HUES64 (cell line): Measurements from ENCODE around the gene THOC2.

Source experiments
- H3K27ac ChIP-seq: 2 replicates; pipeline ENCODE4 v1.7.0; 2013; ENCODE audit warnings: low read depth, low read length, inconsistent platforms
- H3K27me3 ChIP-seq: 2 replicates; pipeline ENCODE4 v1.6.1; 2013; ENCODE audit warnings: mild to moderate bottlenecking, low read length; ENCODE audit not compliant: insufficient read depth
- H3K36me3 ChIP-seq: 2 replicates; pipeline ENCODE4 v1.6.1; 2013; ENCODE audit warnings: mild to moderate bottlenecking, low read length; ENCODE audit not compliant: insufficient read depth
- H3K4me1 ChIP-seq: 2 replicates; pipeline ENCODE4 v1.6.1; 2013; ENCODE audit warnings: mild to moderate bottlenecking, low read length, moderate library complexity; ENCODE audit not compliant: insufficient read depth
- H3K4me3 ChIP-seq: 2 replicates; pipeline ENCODE4 v1.5.1; 2013; ENCODE audit warnings: mild to moderate bottlenecking, low read length, moderate library complexity
- H3K9ac ChIP-seq: 2 replicates; pipeline ENCODE4 v1.6.1; 2013; ENCODE audit warnings: mild to moderate bottlenecking, low read depth, low read length
- H3K9me3 ChIP-seq: 2 replicates; pipeline ENCODE4 v1.6.1; 2013; ENCODE audit warnings: low read depth, low read length; ENCODE audit not compliant: insufficient read depth
- WGBS: fragments of 150-250, 120-280 bp; methylation state at CpG from one replicate; pipeline ENCODE4 v1.1.7; 2013; ENCODE audit warnings: missing lambda C conversion rate; 5-methylcytosine and 5-hydroxymethylcytosine counted together

Gene THOC2

GRCh38 chrX:123755107-123755506, 22.3 kb upstream of the THOC2 start:
- H3K27ac ChIP-seq = no peak overlapping the region
- H3K4me1 ChIP-seq = no peaks in the 10 kb centered on the region
- 92% methylated on average over 2 of the region's 2 CpGs for WGBS

DNA sequence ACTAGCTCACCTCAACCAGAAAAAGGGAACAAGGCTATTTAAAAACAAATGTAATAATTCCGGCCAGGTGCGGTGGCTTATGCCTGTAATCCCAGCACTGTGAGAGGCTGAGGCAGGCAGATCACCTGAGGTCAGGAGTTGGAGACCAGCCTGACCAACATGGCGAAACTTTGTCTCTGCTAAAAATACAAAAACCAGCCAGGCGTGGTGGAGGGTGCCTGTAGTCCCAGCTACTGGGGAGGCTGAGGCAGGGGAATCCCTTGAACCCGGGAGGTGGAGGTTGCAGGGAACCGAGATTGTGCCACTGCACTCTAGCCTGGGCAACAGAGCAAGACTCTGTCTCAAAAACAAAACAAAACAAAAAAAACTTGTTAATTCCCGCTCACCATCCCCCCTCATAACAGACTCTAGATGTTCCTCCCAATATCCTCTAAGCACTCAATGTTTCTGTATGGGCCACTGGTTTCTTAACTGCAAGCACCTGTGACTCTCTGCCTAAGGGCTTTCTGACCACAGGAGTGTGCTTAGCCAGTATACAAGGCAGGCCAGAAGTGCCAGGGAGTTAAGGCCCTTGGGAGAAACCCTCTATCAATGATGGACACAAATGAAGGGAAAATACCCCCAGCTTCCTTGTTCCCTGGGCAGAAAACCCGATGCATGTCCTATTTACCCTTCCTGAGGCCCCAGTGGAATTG, 21.0 kb upstream of the THOC2 start:
- H3K27me3 ChIP-seq = no peaks in the 10 kb centered on the region
- no peak overlapping the region for H3K27ac ChIP-seq
- no peaks in the 10 kb centered on the region for H3K4me1 ChIP-seq
- no peak overlapping the region for H3K9ac ChIP-seq
- H3K9me3 ChIP-seq = no peaks in the 10 kb centered on the region
- H3K4me3 ChIP-seq = no peak overlapping the region
- 93% methylated on average over 8 of the region's 8 CpGs for WGBS
- no peaks in the 10 kb centered on the region for H3K36me3 ChIP-seq

More at GRCh38 chrX:123755107-123755506, 22.3 kb upstream of the THOC2 start:
- Histone ChIP-seq H3K9ac (no peak overlapping the region), H3K36me3 (no peaks in the 10 kb centered on the region), H3K27me3 (no peaks in the 10 kb centered on the region), H3K4me3 (no peak overlapping the region), H3K9me3 (no peaks in the 10 kb centered on the region)

DNA sequence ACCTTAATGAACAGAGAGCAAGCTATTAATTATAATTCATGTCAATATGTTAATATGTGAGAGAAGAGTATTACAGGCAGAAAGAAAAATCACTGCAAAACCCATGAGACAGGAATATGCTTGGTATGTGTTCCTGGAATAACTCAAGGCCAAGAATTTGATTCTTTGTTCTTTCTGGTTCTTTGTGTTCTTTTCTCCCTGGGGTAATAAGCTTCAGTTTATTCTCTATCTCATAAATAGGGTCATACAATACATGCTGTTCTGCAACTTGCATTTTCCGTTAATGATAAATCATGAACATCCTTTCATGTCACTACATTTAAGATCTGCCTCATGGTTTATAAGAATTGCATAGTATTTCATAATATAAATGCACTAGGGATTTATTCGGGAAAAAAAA, 16.8 kb upstream of the THOC2 start:
- H3K9me3 ChIP-seq = no peaks in the 10 kb centered on the region
- H3K27me3 ChIP-seq = no peaks in the 10 kb centered on the region
- no peaks in the 10 kb centered on the region for H3K36me3 ChIP-seq
- no peak overlapping the region for H3K4me3 ChIP-seq
- no peaks in the 10 kb centered on the region for H3K4me1 ChIP-seq
- H3K27ac ChIP-seq = no peak overlapping the region
- no peak overlapping the region for H3K9ac ChIP-seq
- 100% methylated on average over 2 of the region's 2 CpGs for WGBS

GRCh38 chrX:123745511-123745910, 12.7 kb upstream of the THOC2 start:
- H3K27ac ChIP-seq = no peak overlapping the region
- no peaks in the 10 kb centered on the region for H3K9me3 ChIP-seq
- no peak overlapping the region for H3K9ac ChIP-seq
- WGBS = 85% methylated on average over 3 of the region's 3 CpGs
- no peaks in the 10 kb centered on the region for H3K27me3 ChIP-seq
- no peak overlapping the region for H3K4me3 ChIP-seq
- H3K4me1 ChIP-seq = no peaks in the 10 kb centered on the region
- no peaks in the 10 kb centered on the region for H3K36me3 ChIP-seq

DNA sequence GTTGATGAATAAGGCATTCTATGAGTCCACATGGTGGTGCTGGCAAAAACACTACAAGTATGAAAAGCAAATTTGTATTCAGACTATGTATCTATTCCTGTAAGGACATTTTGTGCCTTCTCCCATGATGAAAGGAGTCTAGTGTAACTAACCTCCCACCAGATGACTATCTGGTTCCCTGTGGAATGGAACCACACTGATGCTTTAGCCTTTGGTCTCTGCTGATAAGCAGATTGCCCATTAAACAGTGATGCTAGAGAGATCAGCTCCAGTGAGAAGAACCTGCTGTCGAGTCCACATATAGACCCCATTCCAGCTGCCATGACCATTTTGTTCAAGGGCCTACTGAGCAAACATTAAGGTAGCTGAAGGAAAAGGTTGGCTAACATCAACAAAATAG, 10.5 kb upstream of the THOC2 start:
- no peak overlapping the region for H3K27ac ChIP-seq
- WGBS = 75% methylated on average over 1 of the region's 1 CpG
- no peaks in the 10 kb centered on the region for H3K9me3 ChIP-seq
- no peak overlapping the region for H3K4me3 ChIP-seq
- no peak overlapping the region for H3K9ac ChIP-seq
- H3K36me3 ChIP-seq = no peaks in the 10 kb centered on the region
- no peaks in the 10 kb centered on the region for H3K4me1 ChIP-seq
- no peaks in the 10 kb centered on the region for H3K27me3 ChIP-seq

DNA sequence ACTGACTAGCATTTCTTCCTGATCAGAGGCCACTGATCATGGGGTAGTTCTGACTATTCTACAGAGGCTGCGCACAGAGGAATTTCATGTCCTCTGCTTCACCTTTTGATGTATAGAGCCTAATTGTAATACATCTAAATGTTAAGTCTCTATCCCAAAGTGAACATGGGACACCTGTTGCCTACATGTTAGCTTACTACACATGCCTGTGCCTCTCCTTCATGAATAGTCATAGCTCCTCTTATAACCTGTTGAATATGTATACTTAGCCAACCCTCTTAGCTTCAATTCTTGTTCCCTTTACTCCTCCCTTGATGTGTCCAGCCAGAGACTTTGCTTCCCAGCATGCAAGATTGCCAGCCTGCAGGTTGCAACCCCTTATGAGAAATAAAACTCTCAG, 9.6 kb upstream of the THOC2 start:
- H3K27me3 ChIP-seq = no peaks in the 10 kb centered on the region
- no peaks in the 10 kb centered on the region for H3K4me1 ChIP-seq
- no peaks in the 10 kb centered on the region for H3K9me3 ChIP-seq
- no peak overlapping the region for H3K27ac ChIP-seq
- no peaks in the 10 kb centered on the region for H3K36me3 ChIP-seq
- 100% methylated on average over 1 of the region's 1 CpG for WGBS
- no peak overlapping the region for H3K4me3 ChIP-seq
- H3K9ac ChIP-seq = no peak overlapping the region

- WGBS = 93% methylated on average over 3 of the region's 3 CpGs
- Histone ChIP-seq H3K4me3 (no peak overlapping the region), H3K36me3 (no peaks in the 10 kb centered on the region), H3K27ac (no peak overlapping the region), H3K9me3 (no peaks in the 10 kb centered on the region), H3K4me1 (no peaks in the 10 kb centered on the region), H3K9ac (no peak overlapping the region), H3K27me3 (no peaks in the 10 kb centered on the region)
Measured at GRCh38 chrX:123740536-123740935, 7.7 kb upstream of the THOC2 start.

DNA sequence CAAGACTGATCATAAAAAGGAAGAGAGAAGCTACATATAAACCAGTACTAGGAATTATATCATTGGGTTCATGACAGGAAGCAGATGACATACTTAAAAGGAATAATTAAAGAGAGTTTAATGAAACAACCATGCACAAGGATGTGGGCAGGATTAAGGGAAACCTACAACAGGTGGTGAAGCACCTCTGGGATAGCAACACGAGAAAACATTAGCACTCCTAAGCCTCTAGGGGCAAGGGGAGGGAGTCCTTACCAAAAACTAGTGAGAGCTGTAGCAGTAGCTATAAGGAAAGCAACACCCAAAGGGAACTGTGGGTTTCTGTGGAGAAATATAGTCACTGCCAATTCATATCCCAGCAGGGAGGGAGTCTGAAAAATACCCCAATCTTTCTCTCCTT, 7.2 kb upstream of the THOC2 start:
- no peaks in the 10 kb centered on the region for H3K36me3 ChIP-seq
- no peaks in the 10 kb centered on the region for H3K27me3 ChIP-seq
- no peak overlapping the region for H3K27ac ChIP-seq
- no peaks in the 10 kb centered on the region for H3K9me3 ChIP-seq
- no peak overlapping the region for H3K9ac ChIP-seq
- no peaks in the 10 kb centered on the region for H3K4me1 ChIP-seq
- 40% methylated on average over 1 of the region's 1 CpG for WGBS
- no peak overlapping the region for H3K4me3 ChIP-seq

- Histone ChIP-seq H3K9me3 (no peaks in the 10 kb centered on the region), H3K27ac (no peak overlapping the region), H3K4me1 (no peaks in the 10 kb centered on the region), H3K4me3 (no peak overlapping the region), H3K9ac (no peak overlapping the region), H3K27me3 (no peaks in the 10 kb centered on the region), H3K36me3 (no peaks in the 10 kb centered on the region)
- 92% methylated on average over 3 of the region's 3 CpGs for WGBS
Measured at GRCh38 chrX:123739474-123739873, 6.6 kb upstream of the THOC2 start.

GRCh38 chrX:123738378-123738940, 5.6 kb upstream of the THOC2 start:
- Histone ChIP-seq H3K27me3 (no peaks in the 10 kb centered on the region), H3K9me3 (no peaks in the 10 kb centered on the region), H3K9ac (no peak overlapping the region), H3K4me1 (no peaks in the 10 kb centered on the region), H3K27ac (no peak overlapping the region), H3K36me3 (no peaks in the 10 kb centered on the region), H3K4me3 (no peak overlapping the region)
- WGBS = 93% methylated on average over 10 of the region's 10 CpGs

GRCh38 chrX:123736333-123736921, 3.6 kb upstream of the THOC2 start:
- Histone ChIP-seq H3K36me3 (no peaks in the 10 kb centered on the region), H3K9me3 (no peaks in the 10 kb centered on the region), H3K27me3 (no peaks in the 10 kb centered on the region), H3K4me1 (no peaks in the 10 kb centered on the region), H3K27ac (no peak overlapping the region), H3K9ac (no peak overlapping the region), H3K4me3 (no peak overlapping the region)
- WGBS = 85% methylated on average over 2 of the region's 2 CpGs
